Stimulated activated CD8-positive, alpha-beta memory T cell treated with anti-CD3 and anti-CD28 coated beads, Interleukin-4, amount 100 ng/mL, for 1 hour (primary cell): Measurements from ENCODE around the gene CFAP91.

Experiments
- DNase-seq, 2 donors: peaks; one replicate each; pipeline ENCODE4 v3.0.0-alpha.2; 2020; ENCODE audit warnings: low read depth in 2 of 2, low spot score in 1 of 2

CFAP91 gene

DNA sequence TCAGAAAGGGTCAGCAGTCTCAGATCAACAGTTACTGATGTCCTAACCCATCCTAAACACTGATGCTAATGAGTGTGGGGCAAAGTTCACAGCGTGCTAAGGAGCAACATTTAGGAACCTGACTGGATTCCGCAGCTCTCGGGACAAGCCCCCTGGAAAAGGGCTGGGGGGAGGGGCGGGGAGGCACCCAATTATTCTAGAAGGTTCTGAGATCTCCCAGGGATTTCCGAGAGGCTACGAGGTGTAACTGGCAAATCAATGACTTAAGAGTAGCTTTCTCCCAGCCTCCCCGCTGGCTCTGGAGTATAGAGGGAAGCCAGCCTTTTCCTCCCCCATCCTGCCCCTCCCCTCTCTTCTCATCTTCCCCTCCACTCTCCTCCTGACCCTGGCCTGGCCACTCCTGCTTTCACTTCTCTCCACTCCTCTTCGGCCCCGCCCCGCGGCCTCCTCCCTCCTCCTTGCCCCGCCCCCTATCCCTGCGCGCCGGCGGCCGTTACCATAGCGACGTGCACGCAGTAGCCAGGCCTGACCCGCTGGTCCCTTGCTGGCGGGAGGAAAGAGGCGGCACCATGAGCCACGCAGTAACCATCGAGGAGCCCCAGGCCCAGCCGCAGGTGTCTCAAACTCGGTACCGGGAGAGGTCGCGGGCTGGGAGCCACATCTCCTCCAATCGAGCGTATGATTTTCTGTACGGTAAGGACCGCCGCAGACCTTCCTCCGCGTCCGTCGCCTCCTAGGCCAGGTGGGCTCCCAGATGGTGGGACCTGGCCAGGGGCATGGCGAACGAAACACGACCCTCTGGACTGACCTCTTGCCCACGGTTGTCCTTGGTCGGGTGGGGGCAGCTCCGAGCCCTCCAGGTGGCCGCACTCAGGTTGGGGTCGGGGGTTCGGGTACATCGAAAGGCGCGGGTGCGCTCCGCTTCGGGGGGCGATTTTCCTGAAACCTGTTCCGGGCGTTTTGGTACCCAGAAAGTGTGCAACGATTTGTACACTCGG lies at the start of gene CFAP91:
Gene CFAP91, plus strand, starts transcription at position 493 of the 998 bp plus-strand sequence. Its CDS starts 77 bp downstream, at position 570.
- DNase-seq: peak; percentile 56 to 66

GRCh38 chr3:119653876-119654275 lies 48.9 kb upstream of the CFAP91 start:
- DNase-seq: no peak

DNA sequence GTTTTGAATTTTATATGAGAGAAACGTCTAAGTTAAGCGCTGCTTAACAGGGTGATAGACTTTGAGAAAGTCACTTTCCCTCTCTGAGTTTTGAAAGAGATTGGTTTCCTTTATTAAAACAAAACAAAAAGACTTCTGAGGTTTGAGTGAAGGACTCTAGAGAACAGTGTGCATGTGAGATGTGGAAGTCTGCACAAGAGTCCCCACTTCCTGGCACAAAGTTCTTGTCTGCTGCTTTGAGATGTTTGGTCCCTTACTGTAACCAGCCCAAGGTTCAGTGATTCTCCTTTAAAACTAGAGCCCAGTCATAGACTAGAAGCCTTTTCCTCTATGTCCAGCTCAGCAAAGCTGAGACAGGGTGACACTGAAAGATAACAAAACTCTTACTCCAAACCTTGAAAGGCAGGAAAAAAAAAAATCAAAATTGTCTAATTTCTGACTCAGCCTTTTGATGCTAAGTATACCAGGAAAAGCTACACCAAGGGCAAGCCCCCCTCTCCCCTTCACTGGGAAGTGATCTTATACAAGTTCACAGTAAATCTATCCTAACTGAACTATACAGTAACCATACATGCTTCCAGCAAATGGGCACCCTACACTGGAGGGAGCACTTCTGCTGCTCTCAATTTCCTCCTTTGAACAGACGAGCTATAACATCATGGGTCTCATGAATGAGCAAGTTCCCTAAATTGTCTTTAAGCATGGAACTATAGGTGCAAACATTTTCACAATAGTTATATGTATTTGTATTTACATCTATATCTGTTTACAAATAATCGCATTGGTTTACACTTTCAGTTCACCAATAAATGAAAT lies 44.7 kb upstream of the CFAP91 start:
- no peak for DNase-seq

DNA sequence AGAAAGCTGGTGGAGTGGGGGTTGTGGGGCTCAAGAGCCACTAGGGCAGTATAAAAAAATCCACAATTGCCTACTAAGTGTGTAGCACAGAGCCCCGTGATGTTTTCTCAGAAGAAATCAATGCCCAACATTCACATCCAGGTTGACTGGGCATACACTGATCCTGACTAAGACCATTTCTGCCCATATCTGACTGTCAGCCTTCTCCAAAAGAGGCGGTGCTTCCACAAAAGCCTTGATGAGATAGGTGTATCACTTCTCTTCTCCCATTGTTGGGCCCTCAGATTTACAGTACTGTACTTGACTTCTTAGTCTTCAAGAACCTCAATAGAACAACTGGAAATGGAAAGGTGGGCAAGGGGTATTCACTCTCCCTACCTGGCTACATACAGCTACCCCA lies 43.8 kb upstream of the CFAP91 start:
- no peak for DNase-seq

DNA sequence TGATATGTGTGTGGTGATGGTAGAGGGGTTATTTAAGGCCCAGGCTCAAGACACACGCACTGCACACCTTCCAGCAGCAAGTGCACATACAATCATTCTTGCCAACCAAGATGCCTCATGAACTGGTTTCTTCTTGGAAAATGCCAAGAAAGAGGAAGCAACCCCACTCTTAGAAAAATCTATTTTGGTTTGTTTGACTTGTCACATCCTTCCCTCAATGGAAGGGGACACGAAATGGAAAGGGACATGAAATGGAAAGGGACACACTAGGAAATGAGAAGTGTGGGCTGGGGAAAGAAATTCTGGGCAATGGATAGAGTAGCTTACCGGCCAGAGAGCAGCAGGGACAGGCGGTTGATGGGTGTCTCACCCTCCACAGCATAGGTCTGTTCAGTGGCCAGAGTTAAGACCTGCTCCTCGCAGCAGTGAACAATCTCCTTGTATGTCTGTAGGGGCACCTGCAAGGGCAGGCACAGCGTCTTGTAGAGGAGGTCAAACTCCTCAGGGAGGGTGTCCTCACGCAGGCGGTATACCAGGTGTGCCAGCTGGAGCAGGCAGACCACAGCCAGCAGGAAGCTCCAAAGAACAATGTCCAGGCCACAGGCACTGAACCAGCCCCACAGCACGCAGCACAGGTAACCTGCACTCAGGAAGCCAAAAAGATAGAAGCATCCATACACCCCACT lies 43.1 kb upstream of the CFAP91 start:
- DNase-seq: no peak

DNA sequence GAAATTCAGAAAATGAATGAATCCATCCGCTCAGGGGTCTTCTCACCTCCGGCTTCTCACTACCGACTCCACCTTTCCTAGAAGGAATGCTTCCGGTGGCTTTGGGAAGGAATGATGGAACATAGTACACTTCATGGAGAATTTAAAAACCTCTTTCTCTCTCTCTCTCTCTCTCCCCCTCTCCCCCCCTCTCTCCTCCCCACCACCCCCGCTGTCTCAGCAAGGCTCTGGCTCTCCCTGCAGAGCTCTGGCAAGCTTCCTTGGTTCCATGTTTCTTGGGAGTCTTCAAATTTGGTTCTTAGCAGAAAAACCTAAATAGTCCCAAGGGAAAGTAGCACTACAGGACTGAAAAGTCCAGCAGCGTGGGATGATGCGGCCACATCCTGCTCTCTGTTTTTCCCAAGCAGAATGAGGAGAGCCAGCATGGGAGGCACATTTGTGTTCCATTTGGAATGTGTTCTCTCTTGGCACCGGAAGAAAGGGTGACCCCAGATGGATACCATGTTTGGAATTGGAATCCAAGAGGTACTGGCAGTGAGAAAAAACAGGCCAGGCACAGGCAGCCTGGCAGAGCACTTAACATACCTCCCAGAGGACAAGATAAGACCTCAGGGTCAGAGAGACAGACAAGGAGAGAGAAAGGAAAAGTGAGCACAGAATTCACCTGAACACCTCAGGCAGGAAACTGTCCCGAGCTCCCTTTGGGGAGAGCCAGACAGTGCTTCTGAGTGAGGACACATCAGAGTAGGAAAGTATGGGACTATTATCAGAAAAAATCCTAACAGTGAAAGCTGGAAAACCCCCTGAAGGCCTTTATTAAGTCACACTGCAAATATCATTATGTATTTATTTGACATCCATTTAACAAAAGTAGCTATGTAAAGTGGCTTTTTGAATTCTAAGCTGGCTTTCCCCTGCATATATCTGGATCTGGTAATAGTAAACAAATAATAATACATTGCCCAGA lies 42.1 kb upstream of the CFAP91 start, which contains the start of gene POPDC2:
Gene POPDC2, minus strand, starts transcription at position 116 of the 967 bp plus-strand sequence. CDS start 166 bp downstream, outside the sequence.
- no peak for DNase-seq

- DNase-seq: no peak
Measured at GRCh38 chr3:119662604-119663373, 40.0 kb upstream of the CFAP91 start.

DNA sequence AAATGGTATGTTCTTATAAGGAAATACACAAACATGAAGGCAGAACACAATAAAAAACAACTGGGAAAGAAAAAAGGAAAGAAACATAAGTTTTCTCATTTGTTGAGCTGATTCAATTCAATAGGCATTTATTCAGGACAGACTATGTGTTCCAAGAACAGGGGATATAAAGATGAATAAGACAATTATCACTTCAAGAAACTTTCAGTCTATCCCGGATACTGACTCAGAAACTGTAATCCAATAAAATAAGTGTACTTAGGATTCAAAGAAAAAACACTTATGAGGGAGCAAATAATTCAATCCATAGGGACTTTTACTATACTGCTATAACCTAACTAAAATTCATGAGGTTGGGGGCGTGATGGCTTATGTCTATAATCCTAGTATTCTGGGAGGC lies 38.9 kb upstream of the CFAP91 start:
- DNase-seq: no peak

DNA sequence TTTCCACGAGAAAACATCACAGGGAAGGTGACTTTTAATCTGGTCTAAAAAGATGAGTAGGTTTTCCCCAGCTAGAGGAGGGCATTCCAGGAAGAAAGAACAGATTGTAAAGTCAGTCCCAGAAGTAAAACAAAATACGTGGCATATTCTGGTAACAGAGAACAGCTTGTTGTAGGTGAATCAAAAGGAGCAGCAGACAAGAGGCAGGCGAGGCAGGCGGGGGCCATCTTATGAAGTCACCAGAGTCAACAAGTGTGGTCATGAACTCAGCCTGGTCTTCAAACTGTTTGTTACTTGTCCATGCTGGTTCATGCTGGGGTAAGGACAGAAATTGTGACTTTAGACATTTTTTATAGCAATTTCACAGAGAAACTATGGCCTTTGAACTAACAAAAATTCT lies 38.5 kb upstream of the CFAP91 start:
- DNase-seq: no peak

DNA sequence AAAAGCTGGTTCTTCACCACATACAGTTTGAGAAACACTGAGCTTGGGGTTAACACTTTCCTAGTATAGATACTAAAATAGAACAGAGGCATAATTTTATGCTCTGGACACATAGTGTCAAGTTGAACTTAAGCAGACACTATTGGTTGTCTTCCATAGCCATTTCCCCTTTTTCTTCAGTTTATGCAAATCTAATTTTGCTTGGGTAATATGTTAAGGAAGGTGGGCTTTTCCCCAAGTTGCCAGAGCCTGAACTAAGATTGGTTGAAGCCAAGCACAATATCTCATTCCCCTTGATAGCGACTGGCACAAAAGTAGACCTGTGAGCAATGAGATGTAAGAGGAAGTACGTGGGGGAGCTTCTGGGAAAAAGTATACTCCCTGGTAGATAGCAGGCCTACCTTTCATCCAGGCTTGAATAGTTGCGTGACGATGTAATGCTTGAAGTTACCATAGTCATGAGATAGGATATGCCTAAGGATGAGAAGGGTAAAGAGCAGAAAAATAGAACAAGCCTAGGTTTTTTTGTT lies 37.9 kb upstream of the CFAP91 start:
- no peak for DNase-seq

GRCh38 chr3:119665954-119666559 lies 36.8 kb upstream of the CFAP91 start:
- no peak for DNase-seq

- DNase-seq: no peak
Measured at GRCh38 chr3:119669906-119670570, 32.8 kb upstream of the CFAP91 start.

DNA sequence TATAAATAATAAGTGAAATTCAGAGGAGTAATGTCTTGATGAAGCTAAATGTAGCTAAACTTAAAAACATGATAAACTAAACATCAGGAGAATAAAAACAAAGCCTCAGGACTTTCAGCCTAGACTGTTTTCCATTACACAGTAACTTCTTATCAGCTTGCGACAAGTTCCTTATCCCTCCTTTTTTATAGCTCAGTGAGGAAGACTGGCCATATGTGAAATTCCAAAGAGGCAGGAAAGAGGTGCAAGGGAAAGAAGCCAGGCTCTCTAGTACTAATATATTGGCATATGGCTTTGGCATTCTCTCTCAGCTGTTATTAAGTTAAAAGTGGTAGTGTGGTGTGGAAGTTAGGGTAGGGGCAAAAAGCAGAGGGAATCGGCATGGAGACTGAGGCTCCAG lies 30.0 kb upstream of the CFAP91 start:
- DNase-seq: no peak

- DNase-seq: no peak
Measured at GRCh38 chr3:119673875-119674274, 28.9 kb upstream of the CFAP91 start.

GRCh38 chr3:119675188-119675874 lies 27.5 kb upstream of the CFAP91 start:
- DNase-seq: no peak

DNA sequence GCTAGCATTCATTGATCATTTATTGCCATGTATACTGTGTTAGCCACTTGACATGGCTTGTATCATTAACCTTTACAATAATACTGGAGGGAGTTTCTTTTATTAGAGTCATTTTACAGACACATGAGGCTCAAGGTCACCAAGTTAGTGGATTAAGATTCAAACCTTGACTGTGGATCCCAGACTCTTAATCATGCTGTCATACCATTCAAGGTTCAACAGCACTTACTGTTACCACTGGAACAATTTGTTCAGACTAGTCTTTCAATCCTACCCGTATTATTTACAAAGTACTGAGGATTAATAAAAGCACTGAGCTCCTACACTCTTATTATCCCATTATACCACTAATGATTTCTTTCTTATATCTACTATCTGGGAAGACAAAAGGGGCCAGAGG lies 26.8 kb upstream of the CFAP91 start:
- no peak for DNase-seq
